ENCODE data around the gene NFIX. TPM values are rescaled to one million over a fixed set of nuclear protein-coding genes. Genes with fewer than 3 reads are reported as not detected.

Gene NFIX
- total RNA-seq, 1 donor from 2014 or later, result 2.6 TPM

GRCh38 chr19:13127051-13127450 lies 131.8 kb downstream of the NFIX start:
- Mint-ChIP-seq H3K27me3 (no peaks in the 10 kb centered on the region), H3K4me3 (no peak overlapping the region), H3K36me3 (ENCODE audit: low read depth) (peaks cover 15% of the 10 kb centered on the region), H3K4me1 (peaks cover 24% of the 10 kb centered on the region), H3K9me3 (no peaks in the 10 kb centered on the region), H3K27ac (no peak overlapping the region)
- no peak for TF ChIP-seq CTCF (IDR thresholded peaks at IDR 0.05)
- intact Hi-C loops (cut with micrococcal nuclease), result no loop called here
- ChIA-PET POLR2A (interaction anchor here (0.6 to 0.9 kb wide), 3 partner anchors 22 to 307 kb away, joined by 3 to 8 read pairs (median 3); no protein-coding TSS in a partner anchor), CTCF (interaction anchor here (0.6 to 1.4 kb wide), 2 partner anchors 68 kb away, joined by 3 to 4 read pairs; no protein-coding TSS in a partner anchor)
- no peak for ATAC-seq (ENCODE audit: low read depth)
- DNase-seq, result no peak

GRCh38 chr19:13127811-13128575 lies 132.7 kb downstream of the NFIX start:
- Mint-ChIP-seq H3K4me1 (peaks cover 21% of the 10 kb centered on the region), H3K36me3 (ENCODE audit: low read depth) (peaks cover 14% of the 10 kb centered on the region), H3K4me3 (no peak overlapping the region), H3K9me3 (no peaks in the 10 kb centered on the region), H3K27ac (no peak overlapping the region), H3K27me3 (no peaks in the 10 kb centered on the region)
- intact Hi-C loops (cut with micrococcal nuclease), result no loop called here
- DNase-seq (no peak), ATAC-seq (ENCODE audit: low read depth) (no peak)
- POLR2A ChIA-PET, result interaction anchor here (0.9 to 1.3 kb wide), 3 partner anchors 10 to 40 kb away, joined by 3 to 8 read pairs (median 3); partner anchors contain the start of gene NACC1
- no peak for TF ChIP-seq CTCF (IDR thresholded peaks at IDR 0.05)
- CTCF ChIA-PET, result interaction anchor here (1.4 kb wide), 1 partner anchor 68 kb away, joined by 4 read pairs; no protein-coding TSS in a partner anchor

GRCh38 chr19:13128583-13128982 lies 133.3 kb downstream of the NFIX start:
- Mint-ChIP-seq H3K27ac (no peak overlapping the region), H3K27me3 (no peaks in the 10 kb centered on the region), H3K9me3 (no peaks in the 10 kb centered on the region), H3K4me1 (peaks cover 17% of the 10 kb centered on the region), H3K4me3 (no peak overlapping the region), H3K36me3 (ENCODE audit: low read depth) (peaks cover 17% of the 10 kb centered on the region)
- DNase-seq (no peak), ATAC-seq (ENCODE audit: low read depth) (no peak)
- no peak for TF ChIP-seq CTCF (IDR thresholded peaks at IDR 0.05)
- intact Hi-C loops (cut with micrococcal nuclease), result no loop called here
- ChIA-PET CTCF (no interaction called here), POLR2A (interaction anchor here (1.2 to 1.3 kb wide), 2 partner anchors 11 to 39 kb away, joined by 3 read pairs; partner anchors contain the start of gene NACC1)

- TF ChIP-seq CTCF (IDR thresholded peaks at IDR 0.05), result no peak
- peaks cover 19% of the 10 kb centered on the region for H3K36me3 Mint-ChIP-seq (ENCODE audit: low read depth)
- POLR2A ChIA-PET, result interaction anchor here (1.2 kb wide), 1 partner anchor 12 kb away, joined by 3 read pairs; the partner anchor contains the start of gene NACC1
These were observed 134.1 kb downstream of the NFIX start for GRCh38 chr19:13129384-13129783.

GRCh38 chr19:13130886-13131490 lies 135.7 kb downstream of the NFIX start:
- Mint-ChIP-seq H3K9me3 (no peaks in the 10 kb centered on the region), H3K4me3 (no peak overlapping the region), H3K27me3 (no peaks in the 10 kb centered on the region), H3K36me3 (ENCODE audit: low read depth) (peaks cover 30% of the 10 kb centered on the region), H3K4me1 (peaks cover 17% of the 10 kb centered on the region), H3K27ac (no peak overlapping the region)
- intact Hi-C loops (cut with micrococcal nuclease), result no loop called here
- DNase-seq (no peak), ATAC-seq (ENCODE audit: low read depth) (no peak)
- no peak for TF ChIP-seq CTCF (IDR thresholded peaks at IDR 0.05)
- ChIA-PET CTCF (interaction anchor here (1.7 kb wide), 1 partner anchor 64 kb away, joined by 4 read pairs; no protein-coding TSS in a partner anchor), POLR2A (interaction anchor here (0.6 kb wide), 2 partner anchors 10 to 39 kb away, joined by 3 read pairs; no protein-coding TSS in a partner anchor)

More at GRCh38 chr19:13129384-13129783, 134.1 kb downstream of the NFIX start:
- Mint-ChIP-seq H3K9me3 (no peaks in the 10 kb centered on the region), H3K4me3 (no peak overlapping the region), H3K27me3 (no peaks in the 10 kb centered on the region), H3K4me1 (peaks cover 17% of the 10 kb centered on the region), H3K27ac (no peak overlapping the region)
- DNase-seq (no peak), ATAC-seq (ENCODE audit: low read depth) (no peak)
- intact Hi-C loops (cut with micrococcal nuclease), result no loop called here
- CTCF ChIA-PET, result no interaction called here

Measured in activated B cell treated with CpG ODN at 0.5 μM for 24 hours (primary cell).